HepG2 (cell line): Measurements from ENCODE around the gene KRTAP17-1. TPM values are rescaled to one million over a fixed set of nuclear protein-coding genes. Genes with fewer than 3 reads are reported as not detected.

Experiments
- MEIS2 ChIP-seq: sonication (generic); formaldehyde crosslinking; IDR thresholded peaks from 2 replicates; pipeline ENCODE4 v1.9.0; 2021; ENCODE audit warnings: mild to moderate bottlenecking, missing genetic modification reagents
- MLXIP ChIP-seq: sonication (generic); formaldehyde crosslinking; IDR thresholded peaks from 2 replicates; pipeline ENCODE4 v1.9.0; 2021; ENCODE audit warnings: missing genetic modification reagents, borderline replicate concordance
- RELA ChIP-seq: sonication (generic); formaldehyde crosslinking; IDR thresholded peaks from 2 replicates; pipeline ENCODE4 v1.4.0; 2020; ENCODE audit warnings: missing genetic modification reagents
- RXRB ChIP-seq: IDR thresholded peaks from 2 replicates; pipeline ENCODE4 v1.6.1; 2016; ENCODE audit warnings: borderline replicate concordance, missing genetic modification reagents, missing compliant biosample characterization
- polyA plus RNA-seq, 8 experiments: library from polyadenylated mRNA; depleted of rRNA in 3 of 8; stranded (reverse) in 7 of 8; unstranded in 1 of 8; fragments of >200 nt; fragmentation: Illumina TruSeq in 4 of 8; extraction: Trizol in 4 of 8; gene quantifications; 2 replicates each; pipeline versions ENCODE4 v1.2.1 to v1.2.3, GENCODE V29; 2011 to 2016; ENCODE audit warnings: low read depth in 4 of 8, missing spikeins in 1 of 8, mixed read lengths in 1 of 8; ENCODE audit not compliant: insufficient read depth in 1 of 8
- small RNA-seq, 3 experiments: library from RNA; depleted of rRNA; stranded (forward); fragments of <200 nt; gene quantifications; one replicate each; pipeline ENCODE3, GENCODE V24; 2012; ENCODE audit warnings: low read depth in 2 of 3, low replicate concordance in 1 of 3; ENCODE audit not compliant: insufficient read length in 3 of 3, insufficient read depth in 2 of 3
- total RNA-seq, 5 experiments: library from RNA; depleted of rRNA; stranded (reverse); fragments of >200 nt; fragmentation: Illumina TruSeq; extraction: Trizol; gene quantifications; 2 replicates each; pipeline ENCODE4 v1.2.3, GENCODE V29; 2016; ENCODE audit warnings: low read depth in 1 of 5

Gene KRTAP17-1
- total and polyA plus RNA-seq, 2 of the 13 experiments (the other 11 are each of a cell fraction or from before 2014, with no cell fraction given) = not detected

- TF ChIP-seq MLXIP (CRISPR knock-in tag) (no peak), MEIS2 (CRISPR knock-in tag) (no peak), RELA (no peak), RXRB (CRISPR knock-in tag) (no peak)
Observed at GRCh38 chr17:41265078-41265477, 50.4 kb downstream of the KRTAP17-1 start, which contains the start of gene KRTAP9-6 (continued).

Small RNA genes within 50 kb of the gene (small RNA-seq; reads per million reads assigned to genes)
- 0 reads per million in 3 experiments for gene KRTAP9-10P

Other genes with a start within 250 kb of the KRTAP17-1 start
Only the 30 nearest of the 35 such genes appear.
- gene KRTAP4-9, start 210.3 kb downstream of the KRTAP17-1 start, total RNA-seq (2016; rRNA removed; fragmentation: Illumina TruSeq; extraction: Trizol) = not detected in 2 replicates
- gene KRTAP4-9, start 210.3 kb downstream of the KRTAP17-1 start, polyA plus RNA-seq (2011; rRNA removed) = not detected in 2 replicates
- not detected in 2 replicates for gene KRTAP4-11, start 197.3 kb downstream of the KRTAP17-1 start, total RNA-seq (2016; rRNA removed; fragmentation: Illumina TruSeq; extraction: Trizol)
- gene KRTAP4-11, start 197.3 kb downstream of the KRTAP17-1 start, polyA plus RNA-seq (2011; rRNA removed) = not detected in 2 replicates
- not detected in 2 replicates for gene KRTAP4-12, start 191.5 kb downstream of the KRTAP17-1 start, total RNA-seq (2016; rRNA removed; fragmentation: Illumina TruSeq; extraction: Trizol)
- gene KRTAP4-12, start 191.5 kb downstream of the KRTAP17-1 start, polyA plus RNA-seq (2011; rRNA removed) = not detected in 2 replicates
- gene KRTAP4-6, start 175.2 kb downstream of the KRTAP17-1 start, total RNA-seq (2016; rRNA removed; fragmentation: Illumina TruSeq; extraction: Trizol) = not detected in 2 replicates
- not detected in 2 replicates for gene KRTAP4-6, start 175.2 kb downstream of the KRTAP17-1 start, polyA plus RNA-seq (2011; rRNA removed)
- not detected in 2 replicates for gene KRTAP4-5, start 165.9 kb downstream of the KRTAP17-1 start, total RNA-seq (2016; rRNA removed; fragmentation: Illumina TruSeq; extraction: Trizol)
- not detected in 2 replicates for gene KRTAP4-5, start 165.9 kb downstream of the KRTAP17-1 start, polyA plus RNA-seq (2011; rRNA removed)
- gene KRTAP4-4, start 155.0 kb downstream of the KRTAP17-1 start, total RNA-seq (2016; rRNA removed; fragmentation: Illumina TruSeq; extraction: Trizol) = not detected in 2 replicates
- not detected in 2 replicates for gene KRTAP4-4, start 155.0 kb downstream of the KRTAP17-1 start, polyA plus RNA-seq (2011; rRNA removed)
- gene KRTAP4-3, start 147.5 kb downstream of the KRTAP17-1 start, total RNA-seq (2016; rRNA removed; fragmentation: Illumina TruSeq; extraction: Trizol) = not detected in 2 replicates
- not detected in 2 replicates for gene KRTAP4-3, start 147.5 kb downstream of the KRTAP17-1 start, polyA plus RNA-seq (2011; rRNA removed)
- not detected in 2 replicates for gene KRTAP4-2, start 137.5 kb downstream of the KRTAP17-1 start, total RNA-seq (2016; rRNA removed; fragmentation: Illumina TruSeq; extraction: Trizol)
- gene KRTAP4-2, start 137.5 kb downstream of the KRTAP17-1 start, polyA plus RNA-seq (2011; rRNA removed) = not detected in 2 replicates
- gene KRTAP4-1, start 130.8 kb downstream of the KRTAP17-1 start, total RNA-seq (2016; rRNA removed; fragmentation: Illumina TruSeq; extraction: Trizol) = not detected in 2 replicates
- not detected in 2 replicates for gene KRTAP4-1, start 130.8 kb downstream of the KRTAP17-1 start, polyA plus RNA-seq (2011; rRNA removed)
- not detected in 2 replicates for gene KRTAP9-1, start 125.8 kb downstream of the KRTAP17-1 start, total RNA-seq (2016; rRNA removed; fragmentation: Illumina TruSeq; extraction: Trizol)
- gene KRTAP9-1, start 125.8 kb downstream of the KRTAP17-1 start, polyA plus RNA-seq (2011; rRNA removed) = not detected in 2 replicates
- gene KRTAP9-2, start 89.1 kb downstream of the KRTAP17-1 start, total RNA-seq (2016; rRNA removed; fragmentation: Illumina TruSeq; extraction: Trizol) = not detected in 2 replicates
- not detected in 2 replicates for gene KRTAP9-2, start 89.1 kb downstream of the KRTAP17-1 start, polyA plus RNA-seq (2011; rRNA removed)
- gene KRTAP9-3, start 83.3 kb downstream of the KRTAP17-1 start, total RNA-seq (2016; rRNA removed; fragmentation: Illumina TruSeq; extraction: Trizol) = not detected in 2 replicates
- not detected in 2 replicates for gene KRTAP9-3, start 83.3 kb downstream of the KRTAP17-1 start, polyA plus RNA-seq (2011; rRNA removed)
- gene KRTAP9-8, start 77.7 kb downstream of the KRTAP17-1 start, total RNA-seq (2016; rRNA removed; fragmentation: Illumina TruSeq; extraction: Trizol) = not detected in 2 replicates
- gene KRTAP9-8, start 77.7 kb downstream of the KRTAP17-1 start, polyA plus RNA-seq (2011; rRNA removed) = not detected in 2 replicates
- not detected in 2 replicates for gene KRTAP9-4, start 66.0 kb downstream of the KRTAP17-1 start, total RNA-seq (2016; rRNA removed; fragmentation: Illumina TruSeq; extraction: Trizol)
- gene KRTAP9-4, start 66.0 kb downstream of the KRTAP17-1 start, polyA plus RNA-seq (2011; rRNA removed) = not detected in 2 replicates
- not detected in 2 replicates for gene KRTAP9-9, start 60.3 kb downstream of the KRTAP17-1 start, total RNA-seq (2016; rRNA removed; fragmentation: Illumina TruSeq; extraction: Trizol)
- not detected in 2 replicates for gene KRTAP9-9, start 60.3 kb downstream of the KRTAP17-1 start, polyA plus RNA-seq (2011; rRNA removed)
- not detected in 2 replicates for gene KRTAP9-6, start 50.3 kb downstream of the KRTAP17-1 start, total RNA-seq (2016; rRNA removed; fragmentation: Illumina TruSeq; extraction: Trizol)
- gene KRTAP9-6, start 50.3 kb downstream of the KRTAP17-1 start, polyA plus RNA-seq (2011; rRNA removed) = not detected in 2 replicates
- not detected in 2 replicates for gene KRTAP9-7, start 40.0 kb downstream of the KRTAP17-1 start, total RNA-seq (2016; rRNA removed; fragmentation: Illumina TruSeq; extraction: Trizol)
- not detected in 2 replicates for gene KRTAP9-7, start 40.0 kb downstream of the KRTAP17-1 start, polyA plus RNA-seq (2011; rRNA removed)
- not detected in 2 replicates for gene KRTAP29-1, start 12.9 kb downstream of the KRTAP17-1 start, total RNA-seq (2016; rRNA removed; fragmentation: Illumina TruSeq; extraction: Trizol)
- not detected in 2 replicates for gene KRTAP29-1, start 12.9 kb downstream of the KRTAP17-1 start, polyA plus RNA-seq (2011; rRNA removed)
- gene KRTAP16-1, start 6.4 kb downstream of the KRTAP17-1 start, total RNA-seq (2016; rRNA removed; fragmentation: Illumina TruSeq; extraction: Trizol) = not detected in 2 replicates
- gene KRTAP16-1, start 6.4 kb downstream of the KRTAP17-1 start, polyA plus RNA-seq (2011; rRNA removed) = not detected in 2 replicates
- not detected in 2 replicates for gene KRT33A, start 35.1 kb upstream of the KRTAP17-1 start, total RNA-seq (2016; rRNA removed; fragmentation: Illumina TruSeq; extraction: Trizol)
- gene KRT33A, start 35.1 kb upstream of the KRTAP17-1 start, polyA plus RNA-seq (2011; rRNA removed) = not detected in 2 replicates
- not detected in 2 replicates for gene KRT33B, start 54.1 kb upstream of the KRTAP17-1 start, total RNA-seq (2016; rRNA removed; fragmentation: Illumina TruSeq; extraction: Trizol)
- not detected in 2 replicates for gene KRT33B, start 54.1 kb upstream of the KRTAP17-1 start, polyA plus RNA-seq (2011; rRNA removed)
- gene KRT34, start 66.6 kb upstream of the KRTAP17-1 start, total RNA-seq (2016; rRNA removed; fragmentation: Illumina TruSeq; extraction: Trizol) = not detected in 2 replicates
- gene KRT34, start 66.6 kb upstream of the KRTAP17-1 start, polyA plus RNA-seq (2011; rRNA removed) = 0.05 TPM in 1 of 2 replicates, not detected in the other
- gene KRT31, start 81.9 kb upstream of the KRTAP17-1 start, total RNA-seq (2016; rRNA removed; fragmentation: Illumina TruSeq; extraction: Trizol) = not detected in 2 replicates
- gene KRT31, start 81.9 kb upstream of the KRTAP17-1 start, polyA plus RNA-seq (2011; rRNA removed) = 0.05 TPM in 2 replicates
- not detected in 2 replicates for gene KRT37, start 108.9 kb upstream of the KRTAP17-1 start, total RNA-seq (2016; rRNA removed; fragmentation: Illumina TruSeq; extraction: Trizol)
- 0.69 and 0.76 TPM in 2 replicates for gene KRT37, start 108.9 kb upstream of the KRTAP17-1 start, polyA plus RNA-seq (2011; rRNA removed)
- not detected in 2 replicates for gene KRT38, start 125.3 kb upstream of the KRTAP17-1 start, total RNA-seq (2016; rRNA removed; fragmentation: Illumina TruSeq; extraction: Trizol)
- not detected in 2 replicates for gene KRT38, start 125.3 kb upstream of the KRTAP17-1 start, polyA plus RNA-seq (2011; rRNA removed)
- not detected in 2 replicates for gene KRT32, start 151.7 kb upstream of the KRTAP17-1 start, total RNA-seq (2016; rRNA removed; fragmentation: Illumina TruSeq; extraction: Trizol)
- gene KRT32, start 151.7 kb upstream of the KRTAP17-1 start, polyA plus RNA-seq (2011; rRNA removed) = not detected in 2 replicates
- not detected in 2 replicates for gene KRT35, start 165.4 kb upstream of the KRTAP17-1 start, total RNA-seq (2016; rRNA removed; fragmentation: Illumina TruSeq; extraction: Trizol)
- gene KRT35, start 165.4 kb upstream of the KRTAP17-1 start, polyA plus RNA-seq (2011; rRNA removed) = not detected in 2 replicates
- not detected in 2 replicates for gene KRT36, start 174.2 kb upstream of the KRTAP17-1 start, total RNA-seq (2016; rRNA removed; fragmentation: Illumina TruSeq; extraction: Trizol)
- gene KRT36, start 174.2 kb upstream of the KRTAP17-1 start, polyA plus RNA-seq (2011; rRNA removed) = not detected in 2 replicates
- not detected in 2 replicates for gene KRT13, start 189.9 kb upstream of the KRTAP17-1 start, total RNA-seq (2016; rRNA removed; fragmentation: Illumina TruSeq; extraction: Trizol)
- gene KRT13, start 189.9 kb upstream of the KRTAP17-1 start, polyA plus RNA-seq (2011; rRNA removed) = 0.30 TPM in 1 of 2 replicates, not detected in the other
- gene KRT15, start 203.2 kb upstream of the KRTAP17-1 start, total RNA-seq (2016; rRNA removed; fragmentation: Illumina TruSeq; extraction: Trizol) = 0.46 and 0.94 TPM in 2 replicates
- gene KRT15, start 203.2 kb upstream of the KRTAP17-1 start, polyA plus RNA-seq (2011; rRNA removed) = 0.63 and 1.2 TPM in 2 replicates